ENCODE measurements around the gene ITIH6. TPM values are rescaled to one million over a fixed set of nuclear protein-coding genes. Genes with fewer than 3 reads are reported as not detected.
"Not testable (repeated sequence)": the region's sequence is repeated elsewhere in the genome, so short reads cannot be mapped to it uniquely, and the experiment has no call there.

The ITIH6 gene
- total RNA-seq, 1 donor = not detected

DNA sequence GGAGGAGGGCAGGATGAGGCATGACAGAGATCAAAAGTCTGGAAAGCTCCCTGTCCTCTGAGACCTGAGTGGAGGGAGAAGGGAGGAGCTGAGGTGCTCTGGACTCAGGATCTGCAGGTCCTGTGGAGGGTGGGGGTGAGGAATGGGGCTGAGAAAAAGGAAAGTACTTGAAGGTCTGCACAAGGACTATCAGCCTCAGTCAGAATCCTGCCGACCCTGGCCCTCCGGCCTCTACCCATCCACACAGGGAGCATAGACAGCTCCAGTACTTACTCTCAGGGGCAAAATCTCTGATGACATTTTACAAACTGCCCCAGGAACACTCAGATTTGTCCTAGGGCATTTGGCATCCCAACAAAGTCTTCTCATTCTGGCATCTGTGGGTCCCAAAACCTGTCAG lies 991 bp upstream of the ITIH6 start:
- H2AFZ ChIP-seq (ENCODE audit: low read length) = no peak overlapping the region
- TF ChIP-seq, protein P1, sequence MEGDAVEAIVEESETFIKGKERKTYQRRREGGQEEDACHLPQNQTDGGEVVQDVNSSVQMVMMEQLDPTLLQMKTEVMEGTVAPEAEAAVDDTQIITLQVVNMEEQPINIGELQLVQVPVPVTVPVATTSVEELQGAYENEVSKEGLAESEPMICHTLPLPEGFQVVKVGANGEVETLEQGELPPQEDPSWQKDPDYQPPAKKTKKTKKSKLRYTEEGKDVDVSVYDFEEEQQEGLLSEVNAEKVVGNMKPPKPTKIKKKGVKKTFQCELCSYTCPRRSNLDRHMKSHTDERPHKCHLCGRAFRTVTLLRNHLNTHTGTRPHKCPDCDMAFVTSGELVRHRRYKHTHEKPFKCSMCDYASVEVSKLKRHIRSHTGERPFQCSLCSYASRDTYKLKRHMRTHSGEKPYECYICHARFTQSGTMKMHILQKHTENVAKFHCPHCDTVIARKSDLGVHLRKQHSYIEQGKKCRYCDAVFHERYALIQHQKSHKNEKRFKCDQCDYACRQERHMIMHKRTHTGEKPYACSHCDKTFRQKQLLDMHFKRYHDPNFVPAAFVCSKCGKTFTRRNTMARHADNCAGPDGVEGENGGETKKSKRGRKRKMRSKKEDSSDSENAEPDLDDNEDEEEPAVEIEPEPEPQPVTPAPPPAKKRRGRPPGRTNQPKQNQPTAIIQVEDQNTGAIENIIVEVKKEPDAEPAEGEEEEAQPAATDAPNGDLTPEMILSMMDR (IDR thresholded peaks at IDR 0.05; ENCODE audit: extremely low read depth, low read depth, low read length) = no peak
- H4K20me1 ChIP-seq (ENCODE audit: insufficient read depth, low read length) = no peaks in the 10 kb centered on the region
- no peaks in the 10 kb centered on the region for H3K79me2 ChIP-seq (ENCODE audit: insufficient read depth, low read length)
- no peaks in the 10 kb centered on the region for H3K36me3 ChIP-seq (ENCODE audit: insufficient read depth, low read length)
- H3K4me2 ChIP-seq (ENCODE audit: insufficient read depth, low read length) = no peak overlapping the region
- DNase-seq (ENCODE audit: insufficient read length, low spot score, missing footprints) = no peak
- peaks cover 9% of the 10 kb centered on the region for H3K27me3 ChIP-seq (ENCODE audit: insufficient read depth, low read length)
- H3K27ac ChIP-seq (ENCODE audit: low read depth, low read length) = no peak overlapping the region
- H3K9me3 ChIP-seq (ENCODE audit: low read depth, low read length) = no peaks in the 10 kb centered on the region
- H3K4me1 ChIP-seq (ENCODE audit: insufficient read depth, low read length) = no peaks in the 10 kb centered on the region
- no peak overlapping the region for H3K4me3 ChIP-seq (ENCODE audit: insufficient read depth, low read length)

DNA sequence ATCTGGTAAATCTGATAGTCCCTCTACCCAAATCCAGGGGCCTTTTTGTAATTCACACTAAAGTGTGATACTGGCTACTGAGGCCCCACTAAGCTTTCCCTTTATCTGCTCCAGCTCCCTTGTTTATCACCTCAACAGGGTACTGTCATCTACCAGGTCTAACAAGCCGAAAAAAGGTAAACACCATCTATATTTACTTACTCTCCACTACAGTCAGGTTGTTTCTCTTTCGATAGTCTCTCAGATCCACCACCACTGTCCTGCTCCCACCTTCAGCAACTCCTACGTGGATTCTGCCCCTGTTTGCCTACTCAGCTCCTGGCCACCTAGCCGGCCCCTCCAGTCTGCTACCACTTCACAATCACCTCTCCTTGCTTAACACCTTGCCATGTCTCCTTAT lies 3.3 kb downstream of the ITIH6 start:
- Histone ChIP-seq H3K4me3 (ENCODE audit: insufficient read depth, low read length) (no peak overlapping the region), H3K27ac (ENCODE audit: low read depth, low read length) (no peak overlapping the region), H3K27me3 (ENCODE audit: insufficient read depth, low read length) (peaks cover 3% of the 10 kb centered on the region), H3K79me2 (ENCODE audit: insufficient read depth, low read length) (no peaks in the 10 kb centered on the region), H3K4me2 (ENCODE audit: insufficient read depth, low read length) (no peak overlapping the region), H3K4me1 (ENCODE audit: insufficient read depth, low read length) (no peaks in the 10 kb centered on the region), H4K20me1 (ENCODE audit: insufficient read depth, low read length) (no peaks in the 10 kb centered on the region), H3K36me3 (ENCODE audit: insufficient read depth, low read length) (no peaks in the 10 kb centered on the region), H2AFZ (ENCODE audit: low read length) (no peak overlapping the region), H3K9me3 (ENCODE audit: low read depth, low read length) (no peaks in the 10 kb centered on the region)
- DNase-seq (ENCODE audit: insufficient read length, low spot score, missing footprints) = no peak
- TF ChIP-seq, protein P1 (IDR thresholded peaks at IDR 0.05; ENCODE audit: extremely low read depth, low read depth, low read length) = no peak

DNA sequence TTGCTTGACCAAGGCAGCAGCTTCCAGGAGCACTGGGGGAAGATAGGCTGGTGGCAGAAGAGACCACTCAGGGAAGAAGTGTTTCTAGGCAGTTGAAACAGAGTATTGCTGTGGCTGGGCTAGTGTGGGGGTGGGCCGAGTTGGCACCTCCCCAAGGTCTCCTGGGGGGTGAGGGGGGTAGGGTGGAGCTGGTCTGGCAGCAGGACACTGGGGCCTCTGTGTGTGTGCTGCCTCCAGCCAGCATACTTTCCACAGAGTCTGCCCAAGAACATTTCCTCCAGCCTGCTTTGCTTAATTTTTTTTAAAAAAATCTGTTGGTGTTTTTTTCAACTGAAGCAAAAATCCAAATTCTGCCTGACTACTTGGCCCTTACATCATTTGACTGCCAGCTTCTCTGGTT lies 4.0 kb downstream of the ITIH6 start:
- TF ChIP-seq, protein P1 (IDR thresholded peaks at IDR 0.05; ENCODE audit: extremely low read depth, low read depth, low read length) = no peak
- DNase-seq (ENCODE audit: insufficient read length, low spot score, missing footprints) = no peak

DNA sequence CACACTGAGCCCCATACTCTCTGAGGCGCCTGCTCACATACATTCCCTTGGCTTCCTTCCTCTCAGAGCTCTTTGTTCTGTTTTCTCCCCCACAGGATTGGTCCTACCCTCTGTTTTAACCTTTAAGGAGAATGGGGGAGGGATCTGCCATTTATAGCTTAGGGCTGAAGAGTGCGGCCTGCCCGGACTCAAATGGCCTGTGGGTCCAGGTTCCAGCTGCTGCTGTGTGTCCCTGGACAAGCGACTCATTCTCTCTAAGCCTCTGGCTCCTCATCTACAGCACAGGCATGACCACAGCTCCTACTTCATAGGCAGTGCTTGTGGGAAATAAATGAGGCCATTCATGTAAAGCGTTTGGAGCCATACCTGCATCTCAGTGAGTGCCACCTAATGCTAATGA lies 8.7 kb downstream of the ITIH6 start:
- not testable (repeated sequence) for DNase-seq (ENCODE audit: insufficient read length, low spot score, missing footprints); H3K27ac ChIP-seq (ENCODE audit: low read depth, low read length); H3K4me1 ChIP-seq (ENCODE audit: insufficient read depth, low read length); H3K9me3 ChIP-seq (ENCODE audit: low read depth, low read length); H3K36me3 ChIP-seq (ENCODE audit: insufficient read depth, low read length); H3K27me3 ChIP-seq (ENCODE audit: insufficient read depth, low read length); H3K4me2 ChIP-seq (ENCODE audit: insufficient read depth, low read length); H4K20me1 ChIP-seq (ENCODE audit: insufficient read depth, low read length); H3K4me3 ChIP-seq (ENCODE audit: insufficient read depth, low read length); H2AFZ ChIP-seq (ENCODE audit: low read length); H3K79me2 ChIP-seq (ENCODE audit: insufficient read depth, low read length)

More for the DNA sequence above, 4.0 kb downstream of the ITIH6 start:
- no peak overlapping the region for H3K27ac ChIP-seq (ENCODE audit: low read depth, low read length)
- no peaks in the 10 kb centered on the region for H4K20me1 ChIP-seq (ENCODE audit: insufficient read depth, low read length)
- H3K4me3 ChIP-seq (ENCODE audit: insufficient read depth, low read length) = no peak overlapping the region
- H3K9me3 ChIP-seq (ENCODE audit: low read depth, low read length) = no peaks in the 10 kb centered on the region
- no peak overlapping the region for H3K4me2 ChIP-seq (ENCODE audit: insufficient read depth, low read length)
- H3K79me2 ChIP-seq (ENCODE audit: insufficient read depth, low read length) = no peaks in the 10 kb centered on the region
- no peak overlapping the region for H2AFZ ChIP-seq (ENCODE audit: low read length)
- H3K36me3 ChIP-seq (ENCODE audit: insufficient read depth, low read length) = no peaks in the 10 kb centered on the region
- H3K27me3 ChIP-seq (ENCODE audit: insufficient read depth, low read length) = peaks cover 3% of the 10 kb centered on the region
- no peaks in the 10 kb centered on the region for H3K4me1 ChIP-seq (ENCODE audit: insufficient read depth, low read length)

Measured in osteoblast (primary cell).